GM12878 (cell line): Measurements from ENCODE around the gene TYW1. TPM values are rescaled to one million over a fixed set of nuclear protein-coding genes. Genes with fewer than 3 reads are reported as not detected.

Experiments
- ATAC-seq: fragments of 200-7000 bp; cut with Tn5 transposase; 3 replicates; pipeline ENCODE4 v1.9.1; 2020; ENCODE audit warnings: mild to moderate bottlenecking, moderate library complexity
- BruUV-seq: library from RNA; stranded (reverse); fragments of 400-500 nt; replicated peaks from 2 replicates; lab custom pipeline; 2021; lab: Mats Ljungman, UMichigan
- CTCF ChIA-PET: fragments of 300-600 bp; sonication (Branson Sonifier 250); formaldehyde crosslinking; extraction: SDS; loops from one replicate; lab custom pipeline; 2021; ENCODE audit warnings: inconsistent platforms; lab: Yijun Ruan, JAX
- POLR2A ChIA-PET: fragments of 350-600 bp; formaldehyde crosslinking; extraction: SDS; loops from one replicate; lab custom pipeline; 2021; ENCODE audit warnings: inconsistent platforms; lab: Charles Lee
- RAD21 ChIA-PET: fragments of 300-600 bp; sonication (Branson Sonifier 250); formaldehyde crosslinking; loops from one replicate; lab custom pipeline; 2023; ENCODE audit warnings: antibody characterized with exemption; ENCODE audit not compliant: unreplicated experiment; lab: Charles Lee
- SMC1A ChIA-PET: fragments of 300-600 bp; sonication (Branson Sonifier 250); formaldehyde crosslinking; loops from one replicate; lab custom pipeline; 2023; ENCODE audit not compliant: unreplicated experiment, uncharacterized antibody; lab: Charles Lee
- DNase-seq: peaks from one replicate; pipeline ENCODE4 v3.0.0-alpha.2; 2011; ENCODE audit warnings: low read depth, low spot score
- FAIRE-seq: peaks from 3 replicates; lab custom pipeline; 2011; peaks lifted over from hg19 to GRCh38; lab: Jason Lieb, UNC
- H2AFZ ChIP-seq: 2 replicates; pipeline ENCODE4 v1.6.0; 2011; ENCODE audit warnings: low read depth, low read length, control low read depth; ENCODE audit not compliant: control insufficient read depth
- H3K27ac ChIP-seq: 2 replicates; pipeline ENCODE4 v1.5.1; 2011; ENCODE audit warnings: control low read depth; ENCODE audit not compliant: control insufficient read depth, insufficient read depth
- H3K27me3 ChIP-seq, 2 experiments: replicated peaks in 1 of 2; 2 replicates each; pipeline versions ENCODE4 v1.6.0 to v1.6.1; 2011; ENCODE audit warnings: low read length in 1 of 2; ENCODE audit not compliant: control insufficient read depth in 2 of 2, insufficient read depth in 2 of 2
- H3K36me3 ChIP-seq, 2 experiments: 2 replicates each; pipeline ENCODE4 v1.5.1; 2011; ENCODE audit warnings: low read length in 1 of 2; ENCODE audit not compliant: control insufficient read depth in 2 of 2, insufficient read depth in 2 of 2
- H3K4me1 ChIP-seq: 2 replicates; pipeline ENCODE4 v1.6.1; 2011; ENCODE audit warnings: mild to moderate bottlenecking, low read length, moderate library complexity, mixed read lengths; ENCODE audit not compliant: control insufficient read depth, insufficient read depth
- H3K4me2 ChIP-seq: 2 replicates; pipeline ENCODE4 v1.6.0; 2011; ENCODE audit warnings: control low read depth; ENCODE audit not compliant: control insufficient read depth, insufficient read depth
- H3K4me3 ChIP-seq: fragments of 200-600 bp; sonication (generic); 2 replicates; pipeline ENCODE4 v1.5.1; 2016
- H3K79me2 ChIP-seq: 2 replicates; pipeline ENCODE4 v1.6.0; 2011; ENCODE audit warnings: low read length; ENCODE audit not compliant: control insufficient read depth, insufficient read depth
- H3K9ac ChIP-seq: 2 replicates; pipeline ENCODE4 v1.8.0; 2011; ENCODE audit warnings: low read length, control low read depth, mixed read lengths; ENCODE audit not compliant: control insufficient read depth, insufficient read depth
- H3K9me3 ChIP-seq: replicated peaks from 3 replicates; pipeline ENCODE4 v1.5.1; 2011; ENCODE audit warnings: mild to moderate bottlenecking, low read length; ENCODE audit not compliant: control insufficient read depth, insufficient read depth
- H4K20me1 ChIP-seq: 2 replicates; pipeline ENCODE4 v1.6.0; 2011; ENCODE audit not compliant: control insufficient read depth, insufficient read depth
- BCL3 ChIP-seq: IDR thresholded peaks from 2 replicates; pipeline ENCODE4 v1.6.1; 2011; ENCODE audit warnings: borderline replicate concordance, low read depth, mild to moderate bottlenecking, moderate library complexity, low read length; ENCODE audit not compliant: insufficient read depth, poor library complexity, severe bottlenecking
- ZBTB11 ChIP-seq: fragments of 450-650 bp; formaldehyde crosslinking; IDR thresholded peaks from 2 replicates; pipeline ENCODE4 v1.5.0; 2022; ENCODE audit warnings: mild to moderate bottlenecking, missing genetic modification characterization
- whole genome bisulfite sequencing: methylation state at CpG from one replicate; pipeline ENCODE4 v1.1.6; 2016; ENCODE audit warnings: low lambda C conversion rate; ENCODE audit not compliant: insufficient replicate concordance, insufficient coverage; ENCODE audit errors: missing lambda C conversion rate; 5-methylcytosine and 5-hydroxymethylcytosine counted together
- in situ Hi-C: fragments of 300-500 bp; cut with MboI; formaldehyde crosslinking; loops from 9 replicates; pipeline ENCODE4 v1.14.3; 2018; ENCODE audit warnings: mixed read lengths
- intact Hi-C: fragments of 100-400 bp; cut with micrococcal nuclease; formaldehyde crosslinking; loops from one replicate; pipeline ENCODE4 v1.14.2; 2022; ENCODE audit not compliant: unreplicated experiment
- polyA plus RNA-seq, 11 experiments: library from polyadenylated mRNA; depleted of rRNA in 4 of 11; unstranded in 6 of 11; stranded (reverse) in 5 of 11; fragments of >200 nt; fragmentation: Nextera tagmentation in 4 of 11; fragmentation: Illumina TruSeq in 1 of 11; extraction: Ambion mirVana in 4 of 11; extraction: Trizol in 1 of 11; gene quantifications; 1 replicate in 1 of 11; 2 replicates in 10 of 11; pipeline versions ENCODE4 v1.2.1 to v1.2.3, GENCODE V29; 2011 to 2016; ENCODE audit warnings: inconsistent platforms in 2 of 11, missing spikeins in 2 of 11, low read depth in 1 of 11
- total RNA-seq, 4 experiments: library from RNA; depleted of rRNA in 3 of 4; stranded (reverse); fragments of >200 nt in 3 of 4; fragmentation: Illumina TruSeq in 1 of 4; extraction: Trizol in 1 of 4; gene quantifications; 2 replicates each; pipeline versions ENCODE4 v1.2.1 to v1.2.3, GENCODE V29; 2013 to 2021

The TYW1 gene
- total and polyA plus RNA-seq, 10 of the 15 experiments (the other 5 are each of a cell fraction or from before 2014, with no cell fraction given) = 11.3 to 29.0 (median 18.4) TPM

- ChIA-PET SMC1A (no interaction called here), RAD21 (no interaction called here), CTCF (interaction anchor here (0.5 to 1.3 kb wide), 3 partner anchors 21 to 232 kb away, joined by 3 to 7 read pairs (median 4); no protein-coding TSS in a partner anchor), POLR2A (interaction anchor here (1.1 kb wide), 1 partner anchor 34 kb away, joined by 3 read pairs; no protein-coding TSS in a partner anchor)
- Histone ChIP-seq H3K4me2 (no peak overlapping the region), H3K36me3 (peaks cover 6 to 12% of the 10 kb centered on the region in 2 experiments), H3K4me1 (no peaks in the 10 kb centered on the region), H3K27ac (no peak overlapping the region), H3K4me3 (no peak overlapping the region), H2AFZ (no peak overlapping the region), H4K20me1 (no peaks in the 10 kb centered on the region), H3K9ac (no peak overlapping the region), H3K79me2 (no peaks in the 10 kb centered on the region), H3K27me3 (no peaks in the 10 kb centered on the region), H3K9me3 (no peaks in the 10 kb centered on the region)
- intact Hi-C loops = no loop called here
- FAIRE-seq (no peak), ATAC-seq (no peak), DNase-seq (no peak)
- in situ Hi-C loops = no loop called here
- peak; percentile 92 for TF ChIP-seq BCL3
- no peak for TF ChIP-seq ZBTB11 (CRISPR knock-in tag)
- 87% methylated on average over 8 of the region's 8 CpGs for WGBS
- BruUV-seq = no TSS peak
Measured at GRCh38 chr7:67019562-67020390, 23.1 kb downstream of the TYW1 start.
